Activated CD4-positive, CD25-positive, alpha-beta regulatory T cell treated with anti-CD3 and anti-CD28 coated beads, Interleukin-2, amount 50 U/mL, for 16 hours (primary cell): ENCODE measurements around the gene GLI3.

Experiments used
- DNase-seq: peaks from one replicate; pipeline ENCODE4 v3.0.0-alpha.2; 2020; ENCODE audit warnings: low read depth, low spot score

GLI3 gene

DNA sequence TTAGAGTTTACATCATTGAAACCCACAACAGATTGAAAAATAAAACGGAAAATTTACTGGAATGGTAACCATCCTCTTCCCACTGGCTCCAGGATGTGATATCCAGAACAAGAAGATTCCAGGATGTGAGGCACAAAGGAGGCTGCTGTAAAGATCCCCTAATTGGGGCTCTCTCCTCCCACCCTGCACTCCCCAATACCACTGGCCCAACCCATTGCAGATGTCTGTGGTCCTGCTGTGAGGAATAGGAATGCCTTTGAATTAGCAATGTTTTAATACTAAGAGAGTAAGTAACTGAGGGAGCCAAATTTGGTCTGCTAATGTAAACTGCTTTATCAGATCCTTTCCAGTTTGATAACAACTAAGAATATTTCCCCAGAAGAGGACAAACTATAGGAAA lies 308.2 kb downstream of the GLI3 start:
- DNase-seq, result no peak

DNA sequence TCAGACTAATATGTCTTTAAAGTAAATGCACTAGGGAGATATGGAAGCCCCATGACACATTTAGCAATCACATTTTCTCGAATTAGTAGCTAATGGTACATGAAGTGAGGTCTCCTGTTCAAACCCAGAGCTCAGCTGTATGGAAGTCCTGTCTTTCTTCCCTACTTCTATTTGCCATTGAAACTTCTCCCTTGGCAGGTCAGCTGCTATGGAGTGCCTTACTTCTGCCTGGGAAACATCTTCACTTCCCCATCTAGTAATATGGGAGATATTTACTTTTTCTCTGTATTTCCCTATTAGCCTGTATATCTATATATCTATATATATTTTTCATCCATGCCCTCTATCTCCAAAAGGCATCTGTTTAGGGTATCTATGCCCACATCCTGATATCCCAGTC lies 308.8 kb downstream of the GLI3 start:
- no peak for DNase-seq

DNA sequence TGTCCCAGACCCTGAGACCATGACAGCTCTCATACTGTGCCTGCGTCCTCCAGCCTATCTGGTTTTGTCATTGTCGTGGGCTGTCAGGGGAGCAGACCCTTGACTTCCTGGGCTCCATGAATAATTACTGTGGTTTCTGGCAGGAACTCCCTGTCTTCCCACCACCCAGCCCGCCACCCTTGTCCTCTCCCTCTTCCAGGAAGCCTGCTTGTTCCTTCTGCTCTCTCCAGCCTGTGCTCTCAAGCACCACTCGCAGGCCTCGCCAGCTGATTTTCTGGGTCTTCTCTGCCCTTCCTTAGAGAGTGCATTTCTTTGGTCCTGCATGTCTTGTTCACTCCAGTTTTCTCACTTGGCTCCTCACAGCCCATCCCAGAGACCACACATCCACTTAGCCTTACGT lies 309.6 kb downstream of the GLI3 start:
- no peak for DNase-seq

DNA sequence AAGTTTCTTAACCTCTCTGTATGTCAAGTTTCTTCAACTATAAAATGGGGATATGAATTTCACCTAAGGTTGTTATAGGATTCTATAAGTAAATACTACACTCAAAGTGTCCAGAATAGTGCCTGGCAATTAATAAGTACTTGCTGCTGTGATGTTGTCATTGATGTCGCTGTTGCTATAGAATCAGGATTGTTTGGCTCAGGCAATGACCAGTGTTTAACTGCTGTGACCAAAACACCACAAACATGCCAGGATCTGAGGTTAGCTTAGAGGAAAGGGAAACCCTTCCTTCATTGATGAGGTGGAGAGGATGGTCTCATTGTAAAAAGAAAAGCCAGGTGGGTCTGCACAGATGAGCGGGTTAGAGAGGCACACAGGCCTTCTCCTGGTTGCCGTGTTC lies 311.1 kb downstream of the GLI3 start:
- no peak for DNase-seq

DNA sequence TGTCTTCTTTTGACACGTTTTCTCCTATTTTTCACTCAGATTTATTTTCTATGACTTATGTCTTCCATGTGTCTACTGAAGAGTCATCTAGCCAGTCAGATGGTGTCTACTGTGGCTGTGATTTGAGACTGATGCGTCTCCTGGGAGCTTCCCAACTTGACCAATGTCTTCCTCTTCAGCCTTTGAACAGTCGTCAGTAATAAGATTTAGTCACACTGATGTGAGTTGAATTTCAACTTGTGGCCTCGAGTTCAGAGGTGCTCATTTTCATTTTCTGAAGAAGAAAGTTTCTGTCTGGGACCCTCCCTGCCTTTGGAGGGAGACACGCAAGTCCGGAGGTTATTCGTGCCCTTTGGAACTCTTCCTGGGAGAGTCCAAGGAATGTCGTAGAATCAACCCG lies 312.2 kb downstream of the GLI3 start:
- no peak for DNase-seq

DNA sequence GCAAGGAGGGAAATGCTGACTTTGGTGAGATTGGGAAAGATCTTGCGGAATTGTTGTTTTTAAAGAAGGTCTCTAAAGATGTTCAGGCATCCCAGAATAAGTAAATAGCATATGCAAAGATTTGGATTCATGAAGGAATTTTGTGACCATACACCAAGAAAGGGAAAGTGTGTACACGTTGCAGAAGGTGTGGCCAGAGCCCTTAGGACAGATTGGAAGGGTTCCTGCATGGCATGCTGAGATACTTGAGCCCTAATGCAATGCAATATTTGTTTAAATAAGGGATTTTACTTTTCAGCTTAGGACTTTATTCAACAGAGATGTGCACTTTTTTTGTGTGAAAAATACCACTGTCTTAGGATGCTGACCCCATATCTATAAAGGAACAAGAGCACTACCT lies 314.6 kb downstream of the GLI3 start:
- no peak for DNase-seq

DNA sequence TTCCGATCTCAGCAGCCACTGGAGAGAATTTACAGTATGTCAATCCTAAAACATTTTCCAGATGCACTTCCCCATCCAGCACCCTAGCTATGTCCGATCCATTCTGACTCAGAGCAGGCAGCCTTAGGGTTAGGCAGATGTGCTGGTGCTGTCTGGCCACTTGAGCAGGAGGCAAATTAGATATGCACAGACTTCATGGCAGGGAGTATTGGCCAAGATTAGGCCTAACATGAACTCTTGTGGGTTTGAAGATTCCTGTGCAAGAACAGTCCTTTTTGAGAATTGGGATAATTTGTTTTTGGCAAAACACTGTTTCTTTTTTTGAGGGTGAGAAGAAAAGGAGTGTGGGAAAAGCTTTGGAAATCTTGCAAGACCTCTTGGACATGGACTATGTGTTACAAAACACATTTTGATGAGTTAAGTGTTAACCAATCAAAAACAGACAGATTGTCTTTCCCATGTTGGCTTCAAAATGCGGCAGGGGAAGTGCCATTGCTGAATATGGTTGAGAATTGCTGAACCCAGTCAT lies 315.5 kb downstream of the GLI3 start:
- DNase-seq, result no peak

DNA sequence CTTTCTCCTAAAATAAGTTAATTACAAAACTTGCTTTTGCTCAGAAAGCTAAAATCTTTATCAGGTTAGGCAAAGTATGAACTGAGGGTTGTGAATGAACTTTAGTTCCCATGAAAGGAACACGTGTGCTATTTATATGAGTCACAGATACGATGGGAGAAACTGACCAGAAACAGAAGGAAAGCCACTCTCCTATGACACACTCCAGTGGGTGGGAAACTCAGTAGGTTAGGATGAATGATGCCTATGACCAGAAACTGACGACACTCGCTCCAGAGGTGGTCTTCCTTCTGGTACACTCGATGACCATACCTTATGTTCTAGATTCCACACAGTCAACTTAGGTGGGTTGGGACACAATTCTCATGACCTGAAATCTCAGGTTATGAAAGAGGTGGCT lies 318.4 kb downstream of the GLI3 start:
- DNase-seq, result no peak

DNA sequence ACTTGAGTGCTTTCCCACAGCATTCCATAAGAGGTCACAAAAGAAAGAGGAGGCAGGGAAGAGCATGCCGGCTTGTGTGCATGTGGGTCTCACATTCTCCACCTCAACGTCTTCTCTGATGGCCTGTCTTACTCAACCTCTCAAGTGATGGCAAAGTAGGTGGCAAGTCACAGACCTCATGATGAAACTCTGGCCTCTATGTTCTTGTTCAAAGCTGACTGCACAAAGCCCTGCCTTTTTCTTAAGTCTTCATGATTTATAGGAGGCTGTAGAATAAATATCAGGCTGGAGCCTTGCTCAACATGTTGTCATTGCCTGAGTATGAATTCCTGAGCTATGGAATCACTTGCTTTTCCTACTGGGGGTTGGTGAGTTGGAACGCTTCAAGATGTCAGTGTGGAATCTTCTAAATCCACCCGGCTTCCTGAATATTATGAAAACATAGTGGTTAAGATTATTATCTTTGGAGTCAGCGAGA lies 320.5 kb downstream of the GLI3 start:
- no peak for DNase-seq

DNA sequence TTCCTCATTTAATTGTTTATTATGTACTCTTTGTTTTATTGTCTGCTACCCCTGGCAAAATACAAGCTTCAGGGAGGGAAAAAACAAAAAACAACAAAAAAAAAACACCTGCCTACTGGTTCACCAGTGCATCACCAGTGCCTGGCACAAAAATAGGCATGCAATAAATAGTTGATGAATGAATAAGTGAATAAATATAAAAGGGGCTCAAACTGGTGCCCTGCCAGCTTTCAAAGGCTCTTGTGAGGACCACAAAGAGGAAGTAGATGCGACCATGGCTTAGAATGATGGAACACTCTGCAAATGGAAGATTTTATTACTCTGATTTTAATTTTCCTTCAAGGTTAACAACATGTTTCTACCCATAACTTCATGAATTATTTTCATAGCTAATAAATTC lies 321.1 kb downstream of the GLI3 start:
- no peak for DNase-seq

DNA sequence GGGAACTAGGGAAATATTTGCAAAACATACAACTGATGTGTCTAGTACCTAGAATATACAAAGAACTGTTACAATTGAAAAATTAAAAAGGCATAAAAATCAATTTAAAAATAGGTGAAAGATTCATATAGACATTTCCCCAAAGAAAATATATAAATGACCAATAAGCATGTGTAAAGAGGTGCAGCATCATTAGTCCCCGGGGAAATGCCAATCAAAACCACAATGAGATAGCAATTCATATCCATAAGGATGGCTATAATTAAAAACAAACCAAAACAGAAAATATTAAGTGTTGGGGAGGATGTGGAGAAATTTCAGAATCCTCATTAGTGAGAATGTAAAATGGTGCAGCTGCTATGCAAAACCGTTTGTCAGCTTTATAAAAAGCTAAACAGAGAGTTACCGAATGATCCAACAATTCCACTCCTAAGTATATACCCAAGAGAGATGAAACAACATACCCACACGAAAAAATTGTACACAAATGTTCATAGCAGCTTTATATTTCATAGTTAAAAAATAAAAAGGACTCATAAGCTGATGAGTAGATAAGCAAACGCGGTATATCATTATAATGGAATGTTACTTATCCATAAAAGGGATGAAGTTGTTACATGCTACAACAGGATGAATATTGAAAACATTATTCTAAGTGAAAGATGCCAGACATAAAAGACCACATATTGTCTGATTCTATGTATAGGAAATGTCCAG lies 324.0 kb downstream of the GLI3 start:
- DNase-seq, result no peak

DNA sequence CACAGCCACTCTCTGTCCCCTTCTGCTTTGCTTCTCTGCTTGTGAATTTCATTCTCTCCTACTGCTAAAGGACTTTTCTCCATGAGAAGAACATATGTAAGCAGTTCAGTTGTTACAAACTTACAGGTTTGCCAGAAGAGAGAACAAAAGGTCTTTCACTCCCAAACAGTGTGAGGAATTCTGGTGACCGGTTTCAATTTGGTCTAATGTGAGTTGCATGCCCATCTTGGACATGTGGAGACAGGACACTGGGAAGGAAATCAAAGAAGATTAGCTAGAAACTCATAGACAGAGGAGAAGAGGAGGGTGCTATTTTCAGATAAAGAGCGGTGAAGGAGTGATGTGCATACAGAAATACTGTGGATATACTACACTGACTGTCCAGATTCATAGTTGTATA lies 324.6 kb downstream of the GLI3 start:
- DNase-seq, result no peak

DNA sequence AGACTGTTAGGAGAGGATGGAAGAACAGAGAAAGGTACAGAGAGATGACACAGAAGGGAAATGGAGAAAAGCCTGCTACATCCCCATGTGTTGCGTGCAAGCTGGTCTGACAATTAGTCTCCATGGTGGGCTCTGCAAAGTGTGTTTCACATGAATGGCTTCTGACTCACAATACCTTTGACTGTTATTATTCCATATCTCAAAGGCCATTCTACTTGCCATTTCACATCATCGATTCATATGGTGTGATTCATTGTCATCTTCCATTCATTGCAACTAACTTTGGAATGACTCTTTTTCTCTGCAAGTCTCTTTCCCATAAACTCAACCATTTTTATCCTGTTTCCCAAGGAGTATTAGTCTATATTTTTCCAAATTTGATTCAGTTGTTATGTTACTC lies 325.2 kb downstream of the GLI3 start:
- no peak for DNase-seq
